K562 (cell line): ENCODE data around the gene ZDHHC14. TPM values are rescaled to one million over a fixed set of nuclear protein-coding genes. Genes with fewer than 3 reads are reported as not detected.

Experiments used
- ATAC-seq: fragments of 200-7000 bp; cut with Tn5 transposase; 3 replicates; pipeline ENCODE4 v1.9.1; 2020; ENCODE audit warnings: moderate library complexity
- BruUV-seq: library from RNA; stranded (reverse); fragments of 400-500 nt; replicated peaks from 2 replicates; lab custom pipeline; 2021; lab: Mats Ljungman, UMichigan
- CTCF ChIA-PET: fragments of 300-600 bp; formaldehyde crosslinking; extraction: SDS; loops from one replicate; lab custom pipeline; 2021; ENCODE audit warnings: low intra/inter-chr PET ratio; lab: Yijun Ruan, JAX
- POLR2A ChIA-PET: fragments of 300-600, 350-650 bp; sonication (Branson Sonifier 250); formaldehyde crosslinking; extraction: SDS; loops from one replicate; lab custom pipeline; 2021; ENCODE audit warnings: antibody characterized with exemption, inconsistent platforms; lab: Yijun Ruan, JAX
- DNase-seq, 4 experiments: peaks; one replicate each; pipeline versions ENCODE4 v3.0.0 to v3.0.0-alpha.2; 2011 to 2018; ENCODE audit warnings: low spot score in 3 of 4, mixed read lengths in 3 of 4; ENCODE audit errors: extremely low read depth in 1 of 4
- FAIRE-seq: peaks from 2 replicates; lab custom pipeline; 2011; peaks lifted over from hg19 to GRCh38; lab: Jason Lieb, UNC
- H2AFZ ChIP-seq: 2 replicates; pipeline ENCODE4 v1.6.0; 2011; ENCODE audit warnings: low read depth, low read length, control low read depth, inconsistent platforms
- H3K27ac ChIP-seq: fragments of 200-600 bp; 3 replicates; pipeline ENCODE4 v1.8.0; 2011; ENCODE audit warnings: low read depth, mild to moderate bottlenecking, control low read depth, inconsistent platforms, low read length, moderate library complexity, mixed read lengths; ENCODE audit errors: extremely low read depth
- H3K27me3 ChIP-seq, 2 experiments: fragments of 300-600 bp in 1 of 2; 2 replicates in 1 of 2; 3 replicates in 1 of 2; pipeline versions ENCODE4 v1.6.0 to v1.8.0; 2011; ENCODE audit warnings: inconsistent platforms in 2 of 2, low read length in 2 of 2, mild to moderate bottlenecking in 1 of 2, mixed read lengths in 1 of 2, moderate library complexity in 1 of 2; ENCODE audit not compliant: control insufficient read depth in 2 of 2, insufficient read depth in 2 of 2
- H3K36me3 ChIP-seq: fragments of 300-600 bp; 3 replicates; pipeline ENCODE4 v1.8.0; 2011; ENCODE audit warnings: mild to moderate bottlenecking, low read length, inconsistent platforms; ENCODE audit not compliant: control insufficient read depth, insufficient read depth
- H3K4me1 ChIP-seq, 2 experiments: fragments of 200-600 bp in 1 of 2; replicated peaks in 1 of 2; 2 replicates in 1 of 2; 3 replicates in 1 of 2; pipeline versions ENCODE4 v1.5.1 to v1.8.0; 2011; ENCODE audit warnings: inconsistent platforms in 2 of 2, low read length in 2 of 2, mild to moderate bottlenecking in 1 of 2, mixed read lengths in 1 of 2, moderate library complexity in 1 of 2; ENCODE audit not compliant: control insufficient read depth in 2 of 2, insufficient read depth in 2 of 2
- H3K4me2 ChIP-seq: 2 replicates; pipeline ENCODE4 v1.6.1; 2011; ENCODE audit warnings: low read length, control low read depth, inconsistent platforms, mixed read lengths; ENCODE audit not compliant: insufficient read depth
- H3K4me3 ChIP-seq: fragments of 200-600 bp; sonication (generic), shearing (Covaris generic); 2 replicates; pipeline ENCODE4 v1.5.1; 2016; ENCODE audit warnings: control low read depth, inconsistent platforms
- H3K79me2 ChIP-seq: fragments of 200-600 bp; 3 replicates; pipeline ENCODE4 v1.8.0; 2011; ENCODE audit warnings: low read length, inconsistent platforms; ENCODE audit not compliant: control insufficient read depth, insufficient read depth
- H3K9ac ChIP-seq, 2 experiments: 2 replicates each; pipeline versions ENCODE4 v1.6.0 to v1.6.1; 2011; ENCODE audit warnings: low read depth in 2 of 2, low read length in 2 of 2, control low read depth in 1 of 2, inconsistent platforms in 1 of 2, mild to moderate bottlenecking in 1 of 2, mixed read lengths in 1 of 2; ENCODE audit not compliant: insufficient read depth in 1 of 2
- H3K9me1 ChIP-seq: one replicate; pipeline ENCODE4 v1.6.0; 2011; ENCODE audit warnings: inconsistent platforms, mild to moderate bottlenecking, low read length, moderate library complexity; ENCODE audit not compliant: control insufficient read depth, insufficient read depth
- H3K9me3 ChIP-seq: replicated peaks from 2 replicates; pipeline ENCODE4 v1.5.1; 2011; ENCODE audit warnings: low read depth, low read length, inconsistent platforms; ENCODE audit not compliant: control insufficient read depth, insufficient read depth
- H4K20me1 ChIP-seq: replicated peaks from 2 replicates; pipeline ENCODE4 v1.6.1; 2011; ENCODE audit warnings: low read length, inconsistent platforms, mixed read lengths; ENCODE audit not compliant: control insufficient read depth, insufficient read depth
- WGBS: fragments of 100-300 bp; shearing (Covaris generic); methylation state at CpG from one replicate; pipeline ENCODE4 v1.1.6; 2016; ENCODE audit warnings: low coverage, mixed read lengths; ENCODE audit not compliant: insufficient coverage; ENCODE audit errors: missing lambda C conversion rate; 5-methylcytosine and 5-hydroxymethylcytosine counted together
- in situ Hi-C: fragments of 300-500 bp; cut with MboI; formaldehyde crosslinking; loops from 4 replicates; pipeline ENCODE4 v1.15.0; 2018; ENCODE audit warnings: inconsistent platforms, mixed read lengths
- intact Hi-C: fragments of 100-400 bp; cut with micrococcal nuclease; formaldehyde crosslinking; loops from 2 replicates; pipeline ENCODE4 v1.14.2; 2022
- polyA plus RNA-seq, 8 experiments: library from polyadenylated mRNA; depleted of rRNA in 4 of 8; stranded (reverse) in 5 of 8; unstranded in 3 of 8; fragments of >200 nt; fragmentation: Nextera tagmentation in 2 of 8; fragmentation: Illumina TruSeq in 1 of 8; extraction: Ambion mirVana in 2 of 8; extraction: Trizol in 1 of 8; gene quantifications; 2 replicates each; pipeline versions ENCODE4 v1.2.1 to v1.2.3, GENCODE V29; 2011 to 2014; ENCODE audit warnings: inconsistent platforms in 1 of 8, missing spikeins in 1 of 8
- total RNA-seq, 7 experiments: library from RNA; depleted of rRNA in 6 of 7; stranded (reverse); fragments of >200 nt in 6 of 7; fragmentation: Illumina TruSeq in 2 of 7; extraction: Trizol in 2 of 7; gene quantifications; 2 replicates each; pipeline versions ENCODE4 v1.2.1 to v1.2.3, GENCODE V29; 2011 to 2021; ENCODE audit warnings: low replicate concordance in 1 of 7
- TF ChIP-seq, protein P1 (sequence below): sonication (generic); formaldehyde crosslinking; IDR thresholded peaks from 2 replicates; pipeline ENCODE4 v1.8.1; 2023; ENCODE audit warnings: mild to moderate bottlenecking, missing genetic modification reagents, moderate library complexity
- TF ChIP-seq, protein P2 (sequence below): fragments of 450-650 bp; IDR thresholded peaks from 2 replicates; pipeline ENCODE4 v1.6.1; 2016

Gene ZDHHC14
- total and polyA plus RNA-seq, 9 of the 15 experiments (the other 6 are each of a cell fraction or from before 2014, with no cell fraction given), result 0.92 to 23.1 (median 13.8) TPM

GRCh38 chr6:157397660-157398059 lies 16.7 kb downstream of the ZDHHC14 start:
- Histone ChIP-seq H4K20me1 (peaks cover 4% of the 10 kb centered on the region), H3K36me3 (peaks cover 16% of the 10 kb centered on the region; the same call in 2 of the 3 replicates), H3K9ac (no peak overlapping the region), H3K4me3 (no peak overlapping the region), H3K9me3 (no peaks in the 10 kb centered on the region), H2AFZ (no peak overlapping the region), H3K9me1 (no peaks in the 10 kb centered on the region), H3K4me1 (peaks cover 18 to 20% of the 10 kb centered on the region in 2 experiments), H3K27ac (no peak overlapping the region), H3K79me2 (peaks cover 36% of the 10 kb centered on the region), H3K27me3 (no peaks in the 10 kb centered on the region), H3K4me2 (no peak overlapping the region)
- no peak for FAIRE-seq
- WGBS, result 90% methylated on average over 8 of the region's 9 CpGs
- POLR2A ChIA-PET, result interaction anchor here (0.6 to 4.3 kb wide), 3 partner anchors 12 to 136 kb away, joined by 3 to 18 read pairs (median 3); no protein-coding TSS in a partner anchor
- no peak for DNase-seq
- no peak for ATAC-seq
- no TSS peak for BruUV-seq
- intact Hi-C loops (no loop called here), in situ Hi-C loops (no loop called here)
- CTCF ChIA-PET, result no interaction called here
- TF ChIP-seq, protein P1, sequence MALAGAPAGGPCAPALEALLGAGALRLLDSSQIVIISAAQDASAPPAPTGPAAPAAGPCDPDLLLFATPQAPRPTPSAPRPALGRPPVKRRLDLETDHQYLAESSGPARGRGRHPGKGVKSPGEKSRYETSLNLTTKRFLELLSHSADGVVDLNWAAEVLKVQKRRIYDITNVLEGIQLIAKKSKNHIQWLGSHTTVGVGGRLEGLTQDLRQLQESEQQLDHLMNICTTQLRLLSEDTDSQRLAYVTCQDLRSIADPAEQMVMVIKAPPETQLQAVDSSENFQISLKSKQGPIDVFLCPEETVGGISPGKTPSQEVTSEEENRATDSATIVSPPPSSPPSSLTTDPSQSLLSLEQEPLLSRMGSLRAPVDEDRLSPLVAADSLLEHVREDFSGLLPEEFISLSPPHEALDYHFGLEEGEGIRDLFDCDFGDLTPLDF (CRISPR knock-in tag), result no peak
- TF ChIP-seq, protein P2, sequence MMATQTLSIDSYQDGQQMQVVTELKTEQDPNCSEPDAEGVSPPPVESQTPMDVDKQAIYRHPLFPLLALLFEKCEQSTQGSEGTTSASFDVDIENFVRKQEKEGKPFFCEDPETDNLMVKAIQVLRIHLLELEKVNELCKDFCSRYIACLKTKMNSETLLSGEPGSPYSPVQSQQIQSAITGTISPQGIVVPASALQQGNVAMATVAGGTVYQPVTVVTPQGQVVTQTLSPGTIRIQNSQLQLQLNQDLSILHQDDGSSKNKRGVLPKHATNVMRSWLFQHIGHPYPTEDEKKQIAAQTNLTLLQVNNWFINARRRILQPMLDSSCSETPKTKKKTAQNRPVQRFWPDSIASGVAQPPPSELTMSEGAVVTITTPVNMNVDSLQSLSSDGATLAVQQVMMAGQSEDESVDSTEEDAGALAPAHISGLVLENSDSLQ, result peak; percentile 61
